K562 (cell line): ENCODE measurements around the gene ITGB3BP. TPM values are rescaled to one million over a fixed set of nuclear protein-coding genes. Genes with fewer than 3 reads are reported as not detected.

Source experiments
- ATAC-seq: fragments of 200-7000 bp; cut with Tn5 transposase; 3 replicates; pipeline ENCODE4 v1.9.1; 2020; ENCODE audit warnings: moderate library complexity
- BruUV-seq: library from RNA; stranded (reverse); fragments of 400-500 nt; replicated peaks from 2 replicates; lab custom pipeline; 2021; lab: Mats Ljungman, UMichigan
- CTCF ChIA-PET: fragments of 300-600 bp; formaldehyde crosslinking; extraction: SDS; loops from one replicate; lab custom pipeline; 2021; ENCODE audit warnings: low intra/inter-chr PET ratio; lab: Yijun Ruan, JAX
- POLR2A ChIA-PET: fragments of 300-600, 350-650 bp; sonication (Branson Sonifier 250); formaldehyde crosslinking; extraction: SDS; loops from one replicate; lab custom pipeline; 2021; ENCODE audit warnings: antibody characterized with exemption, inconsistent platforms; lab: Yijun Ruan, JAX
- DNase-seq, 4 experiments: peaks; one replicate each; pipeline versions ENCODE4 v3.0.0 to v3.0.0-alpha.2; 2011 to 2018; ENCODE audit warnings: low spot score in 3 of 4, mixed read lengths in 3 of 4; ENCODE audit errors: extremely low read depth in 1 of 4
- FAIRE-seq: peaks from 2 replicates; lab custom pipeline; 2011; peaks lifted over from hg19 to GRCh38; lab: Jason Lieb, UNC
- H2AFZ ChIP-seq: 2 replicates; pipeline ENCODE4 v1.6.0; 2011; ENCODE audit warnings: low read depth, low read length, control low read depth, inconsistent platforms
- H3K27ac ChIP-seq: fragments of 200-600 bp; 3 replicates; pipeline ENCODE4 v1.8.0; 2011; ENCODE audit warnings: low read depth, mild to moderate bottlenecking, control low read depth, inconsistent platforms, low read length, moderate library complexity, mixed read lengths; ENCODE audit errors: extremely low read depth
- H3K27me3 ChIP-seq, 2 experiments: fragments of 300-600 bp in 1 of 2; 2 replicates in 1 of 2; 3 replicates in 1 of 2; pipeline versions ENCODE4 v1.6.0 to v1.8.0; 2011; ENCODE audit warnings: inconsistent platforms in 2 of 2, low read length in 2 of 2, mild to moderate bottlenecking in 1 of 2, mixed read lengths in 1 of 2, moderate library complexity in 1 of 2; ENCODE audit not compliant: control insufficient read depth in 2 of 2, insufficient read depth in 2 of 2
- H3K36me3 ChIP-seq: fragments of 300-600 bp; 3 replicates; pipeline ENCODE4 v1.8.0; 2011; ENCODE audit warnings: mild to moderate bottlenecking, low read length, inconsistent platforms; ENCODE audit not compliant: control insufficient read depth, insufficient read depth
- H3K4me1 ChIP-seq, 2 experiments: fragments of 200-600 bp in 1 of 2; replicated peaks in 1 of 2; 2 replicates in 1 of 2; 3 replicates in 1 of 2; pipeline versions ENCODE4 v1.5.1 to v1.8.0; 2011; ENCODE audit warnings: inconsistent platforms in 2 of 2, low read length in 2 of 2, mild to moderate bottlenecking in 1 of 2, mixed read lengths in 1 of 2, moderate library complexity in 1 of 2; ENCODE audit not compliant: control insufficient read depth in 2 of 2, insufficient read depth in 2 of 2
- H3K4me2 ChIP-seq: 2 replicates; pipeline ENCODE4 v1.6.1; 2011; ENCODE audit warnings: low read length, control low read depth, inconsistent platforms, mixed read lengths; ENCODE audit not compliant: insufficient read depth
- H3K4me3 ChIP-seq: fragments of 200-600 bp; sonication (generic), shearing (Covaris generic); 2 replicates; pipeline ENCODE4 v1.5.1; 2016; ENCODE audit warnings: control low read depth, inconsistent platforms
- H3K79me2 ChIP-seq: fragments of 200-600 bp; 3 replicates; pipeline ENCODE4 v1.8.0; 2011; ENCODE audit warnings: low read length, inconsistent platforms; ENCODE audit not compliant: control insufficient read depth, insufficient read depth
- H3K9ac ChIP-seq, 2 experiments: 2 replicates each; pipeline versions ENCODE4 v1.6.0 to v1.6.1; 2011; ENCODE audit warnings: low read depth in 2 of 2, low read length in 2 of 2, control low read depth in 1 of 2, inconsistent platforms in 1 of 2, mild to moderate bottlenecking in 1 of 2, mixed read lengths in 1 of 2; ENCODE audit not compliant: insufficient read depth in 1 of 2
- H3K9me1 ChIP-seq: one replicate; pipeline ENCODE4 v1.6.0; 2011; ENCODE audit warnings: inconsistent platforms, mild to moderate bottlenecking, low read length, moderate library complexity; ENCODE audit not compliant: control insufficient read depth, insufficient read depth
- H3K9me3 ChIP-seq: replicated peaks from 2 replicates; pipeline ENCODE4 v1.5.1; 2011; ENCODE audit warnings: low read depth, low read length, inconsistent platforms; ENCODE audit not compliant: control insufficient read depth, insufficient read depth
- H4K20me1 ChIP-seq: replicated peaks from 2 replicates; pipeline ENCODE4 v1.6.1; 2011; ENCODE audit warnings: low read length, inconsistent platforms, mixed read lengths; ENCODE audit not compliant: control insufficient read depth, insufficient read depth
- BRF1 ChIP-seq: IDR thresholded peaks from 3 replicates; pipeline ENCODE4 v1.6.1; 2011; ENCODE audit warnings: borderline replicate concordance, mild to moderate bottlenecking; ENCODE audit not compliant: insufficient read length; ENCODE audit errors: extremely low read depth
- CBFB ChIP-seq: sonication (generic); formaldehyde crosslinking; IDR thresholded peaks from 2 replicates; pipeline ENCODE4 v1.4.0; 2020; ENCODE audit warnings: mild to moderate bottlenecking, missing genetic modification reagents
- ELF1 ChIP-seq: fragments of 200-800 bp; sonication (Bioruptor generic); IDR thresholded peaks from 2 replicates; pipeline ENCODE4 v1.6.1; 2016; ENCODE audit warnings: missing genetic modification characterization, missing compliant biosample characterization
- ELK3 ChIP-seq: fragments of 450-650 bp; formaldehyde crosslinking; IDR thresholded peaks from 2 replicates; pipeline ENCODE4 v1.4.0; 2020; ENCODE audit warnings: mild to moderate bottlenecking
- HNRNPL ChIP-seq: fragments of 200-400 bp; formaldehyde crosslinking; IDR thresholded peaks from 2 replicates; pipeline ENCODE4 v1.6.1; 2017; ENCODE audit warnings: low read depth, mild to moderate bottlenecking, low read length
- ILF3 ChIP-seq: fragments of 450-650 bp; IDR thresholded peaks from 2 replicates; pipeline ENCODE4 v1.6.1; 2018; ENCODE audit warnings: antibody characterized with exemption, mild to moderate bottlenecking, moderate library complexity, borderline replicate concordance
- KDM1A ChIP-seq, 2 experiments: fragments of 450-650 bp; IDR thresholded peaks; 2 replicates each; pipeline ENCODE4 v1.6.1; 2016; ENCODE audit warnings: mild to moderate bottlenecking in 2 of 2
- PHF21A ChIP-seq: fragments of 450-650 bp; IDR thresholded peaks from 2 replicates; pipeline ENCODE4 v1.6.1; 2017; ENCODE audit warnings: low read depth, borderline replicate concordance
- SMAD3 ChIP-seq: fragments of 450-650 bp; formaldehyde crosslinking; conservative IDR thresholded peaks from 2 replicates; pipeline ENCODE4 v1.4.0; 2020; ENCODE audit warnings: mild to moderate bottlenecking
- STAG1 ChIP-seq: sonication (generic); formaldehyde crosslinking; IDR thresholded peaks from 2 replicates; pipeline ENCODE4 v1.5.0; 2020; ENCODE audit warnings: missing genetic modification reagents, borderline replicate concordance
- ZC3H4 ChIP-seq: sonication (generic); formaldehyde crosslinking; IDR thresholded peaks from 2 replicates; pipeline ENCODE4 v1.9.0; 2021; ENCODE audit warnings: missing genetic modification reagents, borderline replicate concordance
- ZZZ3 ChIP-seq: fragments of 450-650 bp; IDR thresholded peaks from 2 replicates; pipeline ENCODE4 v1.6.1; 2016; ENCODE audit warnings: antibody characterized with exemption, mild to moderate bottlenecking, moderate library complexity
- WGBS: fragments of 100-300 bp; shearing (Covaris generic); methylation state at CpG from one replicate; pipeline ENCODE4 v1.1.6; 2016; ENCODE audit warnings: low coverage, mixed read lengths; ENCODE audit not compliant: insufficient coverage; ENCODE audit errors: missing lambda C conversion rate; 5-methylcytosine and 5-hydroxymethylcytosine counted together
- in situ Hi-C: fragments of 300-500 bp; cut with MboI; formaldehyde crosslinking; loops from 4 replicates; pipeline ENCODE4 v1.15.0; 2018; ENCODE audit warnings: inconsistent platforms, mixed read lengths
- intact Hi-C: fragments of 100-400 bp; cut with micrococcal nuclease; formaldehyde crosslinking; loops from 2 replicates; pipeline ENCODE4 v1.14.2; 2022
- polyA plus RNA-seq, 8 experiments: library from polyadenylated mRNA; depleted of rRNA in 4 of 8; stranded (reverse) in 5 of 8; unstranded in 3 of 8; fragments of >200 nt; fragmentation: Nextera tagmentation in 2 of 8; fragmentation: Illumina TruSeq in 1 of 8; extraction: Ambion mirVana in 2 of 8; extraction: Trizol in 1 of 8; gene quantifications; 2 replicates each; pipeline versions ENCODE4 v1.2.1 to v1.2.3, GENCODE V29; 2011 to 2014; ENCODE audit warnings: inconsistent platforms in 1 of 8, missing spikeins in 1 of 8
- total RNA-seq, 7 experiments: library from RNA; depleted of rRNA in 6 of 7; stranded (reverse); fragments of >200 nt in 6 of 7; fragmentation: Illumina TruSeq in 2 of 7; extraction: Trizol in 2 of 7; gene quantifications; 2 replicates each; pipeline versions ENCODE4 v1.2.1 to v1.2.3, GENCODE V29; 2011 to 2021; ENCODE audit warnings: low replicate concordance in 1 of 7
- TF ChIP-seq, protein P1 (sequence below): fragments of 250-450 bp; sonication (Bioruptor Pico); IDR thresholded peaks from 2 replicates; pipeline ENCODE4 v1.4.0; 2020; ENCODE audit warnings: mild to moderate bottlenecking, moderate library complexity

Gene ITGB3BP
- total and polyA plus RNA-seq, 9 of the 15 experiments (the other 6 are each of a cell fraction or from before 2014, with no cell fraction given), result 62.8 to 151 (median 110) TPM

DNA sequence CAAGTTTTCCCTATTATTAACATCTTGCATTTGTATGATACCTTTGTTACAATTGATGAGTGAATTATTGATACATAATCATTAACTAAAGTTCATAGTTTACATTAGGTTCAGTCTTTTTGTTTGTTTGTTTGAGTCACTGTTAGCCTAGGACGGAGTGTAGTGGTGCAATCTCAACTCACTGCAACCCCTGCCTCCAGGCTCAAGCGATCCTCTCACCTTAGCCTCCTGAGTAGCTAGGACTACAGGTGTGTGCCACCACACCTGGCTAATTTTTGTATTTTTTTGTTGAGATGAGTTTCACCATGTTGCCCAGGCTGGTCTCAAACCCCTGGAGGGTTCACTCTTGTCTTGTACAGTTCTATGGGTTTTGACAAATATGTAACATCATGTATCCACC is 36.3 kb upstream of the ITGB3BP start:
- intact Hi-C loops, result no loop called here
- POLR2A ChIA-PET, result no interaction called here
- ATAC-seq, result no peak

More for the DNA sequence above, 36.3 kb upstream of the ITGB3BP start:
- no peak overlapping the region for H3K9ac ChIP-seq
- H3K79me2 ChIP-seq, result no peaks in the 10 kb centered on the region
- H3K4me3 ChIP-seq, result no peak overlapping the region
- H3K9me3 ChIP-seq, result no peaks in the 10 kb centered on the region
- no peak for DNase-seq
- H2AFZ ChIP-seq, result no peak overlapping the region
- no peaks in the 10 kb centered on the region for H4K20me1 ChIP-seq
- no peak overlapping the region for H3K4me2 ChIP-seq
- no peak overlapping the region for H3K27ac ChIP-seq
- CTCF ChIA-PET, result interaction anchor here (0.6 kb wide), 1 partner anchor 192 kb away, joined by 3 read pairs; no protein-coding TSS in a partner anchor
- H3K27me3 ChIP-seq, result no peaks in the 10 kb centered on the region
- H3K9me1 ChIP-seq, result no peaks in the 10 kb centered on the region
- no peak for FAIRE-seq
- BruUV-seq, result no TSS peak
- in situ Hi-C loops, result no loop called here
- H3K36me3 ChIP-seq, result no peaks in the 10 kb centered on the region
- 12% methylated on average over 2 of the region's 2 CpGs for WGBS
- H3K4me1 ChIP-seq, result no peaks in the 10 kb centered on the region
- TF ChIP-seq ELK3 (CRISPR knock-in tag) (no peak), HNRNPL (no peak), ZZZ3 (no peak), ILF3 (no peak), KDM1A (IDR thresholded peaks at IDR 0.05) (no peak), SMAD3 (CRISPR knock-in tag) (no peak), STAG1 (CRISPR knock-in tag) (no peak), BRF1 (no peak), ZC3H4 (CRISPR knock-in tag) (no peak), PHF21A (no peak), ELF1 (no peak), CBFB (CRISPR knock-in tag) (no peak)
- TF ChIP-seq, protein P1, sequence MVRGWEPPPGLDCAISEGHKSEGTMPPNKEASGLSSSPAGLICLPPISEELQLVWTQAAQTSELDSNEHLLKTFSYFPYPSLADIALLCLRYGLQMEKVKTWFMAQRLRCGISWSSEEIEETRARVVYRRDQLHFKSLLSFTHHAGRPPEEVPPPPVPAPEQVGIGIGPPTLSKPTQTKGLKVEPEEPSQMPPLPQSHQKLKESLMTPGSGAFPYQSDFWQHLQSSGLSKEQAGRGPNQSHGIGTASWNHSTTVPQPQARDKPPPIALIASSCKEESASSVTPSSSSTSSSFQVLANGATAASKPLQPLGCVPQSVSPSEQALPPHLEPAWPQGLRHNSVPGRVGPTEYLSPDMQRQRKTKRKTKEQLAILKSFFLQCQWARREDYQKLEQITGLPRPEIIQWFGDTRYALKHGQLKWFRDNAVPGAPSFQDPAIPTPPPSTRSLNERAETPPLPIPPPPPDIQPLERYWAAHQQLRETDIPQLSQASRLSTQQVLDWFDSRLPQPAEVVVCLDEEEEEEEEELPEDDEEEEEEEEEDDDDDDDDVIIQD, result no peak
- TF ChIP-seq, all 486 proteins: peak for 0
